SU-DHL-6 (cell line): ENCODE data around the gene ZNF354C.

Experiments
- H2AFZ ChIP-seq: fragments of 200-600 bp; sonication (generic); 2 replicates; pipeline ENCODE4 v1.6.1; 2014; ENCODE audit warnings: low read depth, mild to moderate bottlenecking, moderate library complexity, mixed read lengths, antibody characterized with exemption, low read length; ENCODE audit not compliant: severe bottlenecking
- H3F3A ChIP-seq: fragments of 200-600 bp; shearing (Covaris generic); 2 replicates; pipeline ENCODE4 v1.6.0; 2016; ENCODE audit warnings: antibody characterized with exemption, mild to moderate bottlenecking; ENCODE audit not compliant: insufficient read depth
- H3K27ac ChIP-seq: fragments of 200-600 bp; sonication (generic); 2 replicates; pipeline ENCODE4 v1.5.1; 2016; ENCODE audit warnings: low read depth, mild to moderate bottlenecking, low read length, moderate library complexity, mixed read lengths
- H3K27me3 ChIP-seq: fragments of 200-600 bp; sonication (generic), shearing (Covaris generic); 2 replicates; pipeline ENCODE4 v1.6.0; 2014; ENCODE audit warnings: mild to moderate bottlenecking, low read length
- H3K36me3 ChIP-seq: fragments of 200-600 bp; sonication (generic); 2 replicates; pipeline ENCODE4 v1.6.1; 2014; ENCODE audit warnings: mild to moderate bottlenecking, low read length, mixed read lengths
- H3K4me2 ChIP-seq: fragments of 300-600, 200-600 bp; shearing (Covaris generic), sonication (generic); 2 replicates; pipeline ENCODE4 v1.6.0; 2014; ENCODE audit warnings: low read length, low read depth, mild to moderate bottlenecking; ENCODE audit not compliant: poor library complexity, severe bottlenecking
- H3K4me3 ChIP-seq: fragments of 200-600 bp; sonication (generic); 2 replicates; pipeline ENCODE4 v1.5.1; 2014; ENCODE audit warnings: antibody characterized with exemption, low read length, mild to moderate bottlenecking, mixed read lengths; ENCODE audit not compliant: insufficient read depth, poor library complexity, severe bottlenecking
- H3K79me2 ChIP-seq: fragments of 200-600 bp; sonication (generic); 2 replicates; pipeline ENCODE4 v1.6.1; 2014; ENCODE audit warnings: mild to moderate bottlenecking, low read length, moderate library complexity; ENCODE audit not compliant: insufficient read depth
- H3K9ac ChIP-seq: fragments of 200-600 bp; sonication (generic); 2 replicates; pipeline ENCODE4 v1.7.0; 2014; ENCODE audit warnings: mild to moderate bottlenecking, low read length
- H3K9me2 ChIP-seq: fragments of 200-600 bp; sonication (generic); replicated peaks from 2 replicates; pipeline ENCODE4 v1.6.1; 2014; ENCODE audit warnings: low read length; ENCODE audit not compliant: insufficient read depth
- H3K9me3 ChIP-seq: fragments of 200-600 bp; sonication (generic); 2 replicates; pipeline ENCODE4 v1.6.1; 2014; ENCODE audit warnings: low read length, mixed read lengths; ENCODE audit not compliant: insufficient read depth
- H4K20me1 ChIP-seq: fragments of 200-600 bp; sonication (generic); 2 replicates; pipeline ENCODE4 v1.6.1; 2014; ENCODE audit warnings: low read depth, mild to moderate bottlenecking, antibody characterized with exemption, low read length, moderate library complexity, mixed read lengths
- EZH2phosphoT487 ChIP-seq: fragments of 200-600 bp; sonication (generic), shearing (Covaris generic); conservative IDR thresholded peaks from 2 replicates; pipeline ENCODE4 v1.6.1; 2018; ENCODE audit warnings: mild to moderate bottlenecking, antibody characterized with exemption, low read length, moderate library complexity, mixed read lengths
- TF ChIP-seq, protein P1 (sequence below): fragments of 200-600 bp; sonication (generic); IDR thresholded peaks from one replicate; pipeline ENCODE4 v1.5.1; 2017; ENCODE audit warnings: antibody characterized with exemption, mild to moderate bottlenecking, low read length, moderate library complexity; ENCODE audit not compliant: insufficient read depth, poor library complexity, severe bottlenecking

Gene ZNF354C

DNA sequence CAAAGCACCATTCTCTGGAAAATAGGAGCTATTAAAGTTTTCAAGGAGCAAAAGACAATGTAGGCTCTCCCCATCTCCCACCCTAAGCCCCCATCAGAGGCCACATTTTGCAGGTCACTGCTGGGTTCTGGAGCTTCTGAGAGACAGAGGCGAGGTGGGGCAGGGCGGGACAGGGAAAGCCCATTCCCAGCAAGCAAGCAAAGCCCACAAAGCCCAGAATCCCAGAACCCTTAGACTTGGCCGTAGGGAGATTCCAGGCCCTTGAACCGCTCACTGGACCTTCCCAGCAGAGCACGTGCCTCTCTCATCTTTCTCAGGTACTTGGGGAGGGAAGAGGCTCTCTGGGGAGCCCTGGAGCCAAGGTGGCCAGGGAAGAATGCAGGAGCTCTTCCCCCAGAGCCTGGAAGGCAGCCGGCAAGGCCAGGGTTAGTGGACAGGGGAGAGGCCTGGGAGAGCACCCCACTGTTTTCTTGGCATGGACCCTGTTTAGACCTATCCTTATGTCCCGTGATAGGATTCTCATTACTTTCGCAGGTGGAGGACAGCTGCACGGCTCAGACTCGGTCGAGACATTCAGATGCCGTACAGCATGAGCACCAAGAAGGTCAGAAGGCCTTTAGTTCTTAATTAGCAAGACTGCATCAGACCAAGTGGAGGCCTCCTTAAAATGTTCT is 52.4 kb downstream of the ZNF354C start:
- Histone ChIP-seq H3K9me2 (no peaks in the 10 kb centered on the region), H3K9me3 (no peaks in the 10 kb centered on the region), H3K4me2 (no peak overlapping the region), H3K4me3 (no peak overlapping the region), H3K36me3 (no peaks in the 10 kb centered on the region), H3F3A (no peaks in the 10 kb centered on the region), H3K79me2 (no peaks in the 10 kb centered on the region), H3K27me3 (no peaks in the 10 kb centered on the region), H2AFZ (no peak overlapping the region), H3K27ac (no peak overlapping the region), H3K9ac (no peak overlapping the region), H4K20me1 (no peaks in the 10 kb centered on the region)
- no peak for TF ChIP-seq EZH2phosphoT487
- TF ChIP-seq, protein P1, sequence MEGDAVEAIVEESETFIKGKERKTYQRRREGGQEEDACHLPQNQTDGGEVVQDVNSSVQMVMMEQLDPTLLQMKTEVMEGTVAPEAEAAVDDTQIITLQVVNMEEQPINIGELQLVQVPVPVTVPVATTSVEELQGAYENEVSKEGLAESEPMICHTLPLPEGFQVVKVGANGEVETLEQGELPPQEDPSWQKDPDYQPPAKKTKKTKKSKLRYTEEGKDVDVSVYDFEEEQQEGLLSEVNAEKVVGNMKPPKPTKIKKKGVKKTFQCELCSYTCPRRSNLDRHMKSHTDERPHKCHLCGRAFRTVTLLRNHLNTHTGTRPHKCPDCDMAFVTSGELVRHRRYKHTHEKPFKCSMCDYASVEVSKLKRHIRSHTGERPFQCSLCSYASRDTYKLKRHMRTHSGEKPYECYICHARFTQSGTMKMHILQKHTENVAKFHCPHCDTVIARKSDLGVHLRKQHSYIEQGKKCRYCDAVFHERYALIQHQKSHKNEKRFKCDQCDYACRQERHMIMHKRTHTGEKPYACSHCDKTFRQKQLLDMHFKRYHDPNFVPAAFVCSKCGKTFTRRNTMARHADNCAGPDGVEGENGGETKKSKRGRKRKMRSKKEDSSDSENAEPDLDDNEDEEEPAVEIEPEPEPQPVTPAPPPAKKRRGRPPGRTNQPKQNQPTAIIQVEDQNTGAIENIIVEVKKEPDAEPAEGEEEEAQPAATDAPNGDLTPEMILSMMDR = no peak

- Histone ChIP-seq H3F3A (no peaks in the 10 kb centered on the region), H3K36me3 (no peaks in the 10 kb centered on the region), H2AFZ (no peak overlapping the region), H4K20me1 (no peaks in the 10 kb centered on the region), H3K4me2 (no peak overlapping the region), H3K27ac (no peak overlapping the region), H3K79me2 (no peaks in the 10 kb centered on the region), H3K9me2 (no peaks in the 10 kb centered on the region), H3K4me3 (no peak overlapping the region), H3K9me3 (no peaks in the 10 kb centered on the region), H3K9ac (no peak overlapping the region), H3K27me3 (no peaks in the 10 kb centered on the region)
- no peak for TF ChIP-seq EZH2phosphoT487
- TF ChIP-seq, protein P1 = no peak
Observed at GRCh38 chr5:179113143-179113530, 53.0 kb downstream of the ZNF354C start.

DNA sequence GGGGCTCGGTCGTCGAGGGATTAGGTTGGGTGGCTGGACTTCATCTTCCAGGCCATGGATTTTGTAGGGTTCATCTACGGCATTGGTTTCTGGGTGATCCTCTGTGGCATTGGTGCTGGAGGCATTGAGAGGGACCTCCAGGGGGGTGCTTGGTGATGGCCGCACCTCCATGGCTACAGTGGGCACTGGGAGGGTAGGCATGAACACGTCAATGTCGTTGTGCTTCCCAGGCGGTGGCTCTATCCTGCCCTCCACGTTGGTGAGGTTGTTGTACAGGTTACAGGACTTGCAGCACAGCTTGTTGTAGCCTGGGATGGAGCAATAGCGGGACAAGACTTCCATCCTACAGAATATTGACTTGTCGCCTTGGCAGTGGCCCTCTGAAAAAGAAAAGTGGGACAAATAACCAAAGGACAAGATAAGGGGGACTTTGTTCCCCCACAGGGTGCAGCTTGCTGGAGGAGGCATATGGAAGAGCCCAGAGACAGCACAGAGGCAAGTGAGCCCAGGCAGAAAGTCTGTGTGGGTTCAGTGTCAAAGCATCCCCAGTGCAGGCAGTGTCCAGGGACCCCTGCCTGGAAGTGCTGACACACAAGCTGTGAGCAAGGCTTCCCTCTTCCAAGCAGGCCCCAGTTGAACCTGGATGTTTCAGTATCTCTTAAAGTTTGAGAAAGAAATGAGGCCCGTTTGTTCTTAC is 53.9 kb downstream of the ZNF354C start:
- H3F3A ChIP-seq = no peaks in the 10 kb centered on the region
- H4K20me1 ChIP-seq = no peaks in the 10 kb centered on the region
- H3K4me2 ChIP-seq = no peak overlapping the region
- no peak overlapping the region for H3K9ac ChIP-seq
- no peaks in the 10 kb centered on the region for H3K9me2 ChIP-seq
- no peaks in the 10 kb centered on the region for H3K79me2 ChIP-seq
- H3K27me3 ChIP-seq = no peaks in the 10 kb centered on the region
- H3K9me3 ChIP-seq = no peaks in the 10 kb centered on the region
- H3K36me3 ChIP-seq = no peaks in the 10 kb centered on the region
- no peak overlapping the region for H2AFZ ChIP-seq
- TF ChIP-seq, protein P1 = no peak
- TF ChIP-seq EZH2phosphoT487 = no peak
- no peak overlapping the region for H3K4me3 ChIP-seq
- no peak overlapping the region for H3K27ac ChIP-seq
